ENCODE measurements around the gene SHC1.

Gene SHC1

DNA sequence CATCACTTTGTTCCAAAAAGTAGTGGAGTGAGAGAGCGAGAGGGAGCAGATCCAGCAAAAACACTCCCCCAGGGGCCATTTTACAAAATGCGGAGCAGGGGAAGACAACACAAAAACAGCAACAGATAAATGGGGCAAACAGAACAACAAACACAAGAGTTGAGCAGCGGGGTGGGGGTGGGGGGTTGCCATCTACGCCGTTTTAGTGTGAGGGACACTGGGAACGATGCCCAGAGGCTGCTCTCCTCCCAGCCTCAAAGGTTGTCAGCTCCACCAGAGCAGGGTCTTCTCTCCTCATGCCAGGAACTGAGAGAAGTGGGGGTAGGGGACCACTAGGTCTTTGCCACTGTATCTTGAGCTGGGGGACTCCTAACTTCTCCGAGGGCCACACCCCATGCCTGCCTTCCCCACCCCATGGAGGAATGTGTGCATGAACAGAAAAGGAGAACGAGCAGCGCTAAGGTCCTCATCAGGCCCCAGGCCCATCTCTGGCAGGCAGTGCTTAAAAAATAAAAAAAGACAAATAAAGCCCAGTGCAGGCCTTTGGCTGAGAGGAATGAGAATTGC lies 13.4 kb downstream of the SHC1 start:
- no peak overlapping the region for H4K8ac ChIP-seq (ENCODE audit: low read length)
- H3K79me1 ChIP-seq (replicated peaks; ENCODE audit: low read length, poor library complexity, severe bottlenecking), result peaks cover 48% of the 10 kb centered on the region
- H2BK15ac ChIP-seq (ENCODE audit: low read depth, poor library complexity, severe bottlenecking), result no peak overlapping the region
- no peak overlapping the region for H3K23ac ChIP-seq (ENCODE audit: low read length in 2 of 2)
- no peak overlapping the region for H2BK5ac ChIP-seq (ENCODE audit: low read depth, low read length, poor library complexity, severe bottlenecking)
- peak overlapping the region in 1 of 2 experiments; percentile 90 for H3K4me3 ChIP-seq (ENCODE audit: insufficient read depth in 1 of 2, low read depth in 1 of 2, low read length in 2 of 2)
- no peak for DNase-seq
- no peak overlapping the region for H2BK12ac ChIP-seq (ENCODE audit: low read length in 2 of 2)
- H2AK5ac ChIP-seq (ENCODE audit: low read length, severe bottlenecking), result no peak overlapping the region
- no peak overlapping the region for H3K27ac ChIP-seq (ENCODE audit: low read length, poor library complexity, severe bottlenecking)
- no peak overlapping the region for H3K18ac ChIP-seq (ENCODE audit: low read depth in 1 of 2, low read length in 2 of 2)
- peak overlapping the region; percentile 97 for H3K9ac ChIP-seq (ENCODE audit: low read length)
- H2BK120ac ChIP-seq (ENCODE audit: low read depth, low read length), result no peak overlapping the region
- no peak overlapping the region for H4K91ac ChIP-seq (ENCODE audit: low read length)
- no peak overlapping the region for H3K4ac ChIP-seq (ENCODE audit: low read depth in 1 of 2, low read length in 2 of 2)
- H3K36me3 ChIP-seq (ENCODE audit: control insufficient read depth in 1 of 2, insufficient read depth in 2 of 2, low read depth in 1 of 2, low read length in 2 of 2), result peaks cover 21 to 23% of the 10 kb centered on the region in 2 experiments
- WGBS, result 37% methylated on average over 6 of the region's 9 CpGs
- no peaks in the 10 kb centered on the region for H3K27me3 ChIP-seq (ENCODE audit: control insufficient read depth in 1 of 2, insufficient read depth in 1 of 2, low read length in 2 of 2)
- no peaks in the 10 kb centered on the region for H3K9me3 ChIP-seq (ENCODE audit: control insufficient read depth, low read length)
- no peak overlapping the region for H3K4me2 ChIP-seq (ENCODE audit: low read length, poor library complexity, severe bottlenecking)
- H3K4me1 ChIP-seq (ENCODE audit: control insufficient read depth, insufficient read depth, low read depth, low read length), result peaks cover 27% of the 10 kb centered on the region
- H3K14ac ChIP-seq (ENCODE audit: low read length in 2 of 2), result no peak overlapping the region
- no peak overlapping the region for H2AFZ ChIP-seq (ENCODE audit: low read depth, low read length)

DNA sequence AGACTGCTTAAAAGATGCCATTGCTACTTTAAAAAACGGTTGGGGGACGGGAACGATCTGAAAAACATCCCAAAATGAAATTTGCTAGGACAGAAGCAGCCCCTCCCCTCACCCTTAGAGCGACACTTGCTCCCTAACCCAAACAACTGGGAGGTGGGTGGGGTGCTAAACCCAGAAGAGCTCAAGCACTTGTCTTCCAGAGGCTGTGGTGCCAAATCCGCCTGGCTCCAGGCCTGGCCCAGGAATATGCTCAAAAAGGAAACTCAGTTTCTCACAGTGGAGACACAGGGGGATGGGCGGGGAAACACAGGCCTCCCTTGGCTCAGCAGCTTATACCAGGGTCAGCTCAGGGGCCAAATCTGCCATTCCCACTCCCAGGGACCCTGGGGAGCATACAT lies 14.0 kb downstream of the SHC1 start:
- Histone ChIP-seq H3K36me3 (ENCODE audit: control insufficient read depth in 1 of 2, insufficient read depth in 2 of 2, low read depth in 1 of 2, low read length in 2 of 2) (peaks cover 21 to 24% of the 10 kb centered on the region in 2 experiments), H3K23ac (ENCODE audit: low read length in 2 of 2) (peak overlapping the region in 1 of 2 experiments; percentile 46), H4K91ac (ENCODE audit: low read length) (peak overlapping the region; percentile 31), H2AK5ac (ENCODE audit: low read length, severe bottlenecking) (peak overlapping the region; percentile 55), H2BK12ac (ENCODE audit: low read length in 2 of 2) (no peak overlapping the region), H2BK15ac (ENCODE audit: low read depth, poor library complexity, severe bottlenecking) (no peak overlapping the region), H3K4me3 (ENCODE audit: insufficient read depth in 1 of 2, low read depth in 1 of 2, low read length in 2 of 2) (peak overlapping the region in 1 of 2 experiments; percentile 90), H3K9me3 (ENCODE audit: control insufficient read depth, low read length) (no peaks in the 10 kb centered on the region), H3K4me2 (ENCODE audit: low read length, poor library complexity, severe bottlenecking) (peak overlapping the region; percentile 78), H3K18ac (ENCODE audit: low read depth in 1 of 2, low read length in 2 of 2) (peak overlapping the region in 1 of 2 experiments; percentile 1), H4K8ac (ENCODE audit: low read length) (peak overlapping the region; percentile 88), H3K79me1 (replicated peaks; ENCODE audit: low read length, poor library complexity, severe bottlenecking) (peaks cover 54% of the 10 kb centered on the region), H2AFZ (ENCODE audit: low read depth, low read length) (peak overlapping the region; percentile 20), H3K9ac (ENCODE audit: low read length) (peak overlapping the region; percentile 97), H3K4ac (ENCODE audit: low read depth in 1 of 2, low read length in 2 of 2) (peak overlapping the region in 1 of 2 experiments; percentile 22), H3K27ac (ENCODE audit: low read length, poor library complexity, severe bottlenecking) (peak overlapping the region; percentile 46), H3K14ac (ENCODE audit: low read length in 2 of 2) (no peak overlapping the region), H3K4me1 (ENCODE audit: control insufficient read depth, insufficient read depth, low read depth, low read length) (peaks cover 30% of the 10 kb centered on the region), H2BK120ac (ENCODE audit: low read depth, low read length) (peak overlapping the region; percentile 52), H3K27me3 (ENCODE audit: control insufficient read depth in 1 of 2, insufficient read depth in 1 of 2, low read length in 2 of 2) (no peaks in the 10 kb centered on the region), H2BK5ac (ENCODE audit: low read depth, low read length, poor library complexity, severe bottlenecking) (no peak overlapping the region)
- WGBS, result 19% methylated on average over 6 of the region's 6 CpGs
- peak; percentile 25 for DNase-seq

DNA sequence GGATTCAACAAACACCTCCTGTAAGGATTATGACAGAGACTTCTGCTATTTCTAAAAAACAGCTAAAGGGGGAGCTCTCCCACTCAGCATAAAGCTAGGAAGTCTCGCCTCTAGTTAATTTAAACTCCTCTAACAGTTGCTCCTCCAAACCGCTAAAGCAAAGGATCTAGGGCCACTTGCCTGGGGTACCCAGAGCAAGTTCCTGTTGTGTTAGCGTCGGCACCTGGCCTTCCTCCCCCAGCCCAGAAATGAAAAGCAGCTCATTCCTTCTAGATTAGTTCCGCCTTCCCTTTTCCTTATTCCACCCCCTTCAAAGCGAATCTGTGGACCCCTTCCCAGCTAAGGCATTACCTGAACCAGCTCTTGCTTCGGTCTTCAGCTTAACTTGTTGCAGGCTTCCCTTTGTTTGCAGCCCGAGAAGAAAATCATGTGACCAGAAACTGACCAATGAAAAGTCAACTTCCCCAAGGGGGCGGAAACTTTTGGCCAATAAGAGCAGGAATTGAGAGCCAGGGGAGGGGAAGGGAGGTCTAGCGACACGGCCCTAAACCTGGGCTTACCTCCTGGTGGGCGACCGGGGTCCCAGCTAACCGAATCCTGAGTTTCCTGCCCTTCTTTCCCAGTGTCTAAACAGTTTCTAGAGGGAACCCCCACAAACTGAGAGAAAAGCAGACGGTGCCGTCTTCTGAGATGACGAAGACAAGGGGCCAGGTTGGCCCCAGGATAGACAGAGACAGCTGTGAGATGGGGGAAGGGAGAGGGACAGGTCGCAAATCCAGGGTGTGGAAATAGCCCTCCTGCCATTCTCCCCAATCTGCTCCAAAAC lies 14.6 kb downstream of the SHC1 start, which contains the start of gene PBXIP1:
Gene PBXIP1 (minus strand): TSS at position 382 of the 826 bp plus-strand sequence. CDS start 2,378 bp downstream, outside the sequence.
- Histone ChIP-seq H3K4me2 (ENCODE audit: low read length, poor library complexity, severe bottlenecking) (peak within 1 kb of the TSS; percentile 78), H3K36me3 (ENCODE audit: control insufficient read depth in 1 of 2, insufficient read depth in 2 of 2, low read depth in 1 of 2, low read length in 2 of 2) (peaks cover 25 to 29% of the 10 kb centered on the region in 2 experiments), H3K27me3 (ENCODE audit: control insufficient read depth in 1 of 2, insufficient read depth in 1 of 2, low read length in 2 of 2) (no peaks in the 10 kb centered on the region), H2AFZ (ENCODE audit: low read depth, low read length) (peak within 1 kb of the TSS; percentile 72), H3K4ac (ENCODE audit: low read depth in 1 of 2, low read length in 2 of 2) (peak within 1 kb of the TSS in 1 of 2 experiments; percentile 64), H4K8ac (ENCODE audit: low read length) (peak within 1 kb of the TSS; percentile 88), H3K79me1 (replicated peaks; ENCODE audit: low read length, poor library complexity, severe bottlenecking) (peaks cover 59% of the 10 kb centered on the region), H3K4me3 (ENCODE audit: insufficient read depth in 1 of 2, low read depth in 1 of 2, low read length in 2 of 2) (peak within 1 kb of the TSS; percentile 55 to 90), H3K9me3 (ENCODE audit: control insufficient read depth, low read length) (no peaks in the 10 kb centered on the region), H3K4me1 (ENCODE audit: control insufficient read depth, insufficient read depth, low read depth, low read length) (peaks cover 30% of the 10 kb centered on the region), H4K91ac (ENCODE audit: low read length) (peak within 1 kb of the TSS; percentile 31), H3K18ac (ENCODE audit: low read depth in 1 of 2, low read length in 2 of 2) (peak within 1 kb of the TSS in 1 of 2 experiments; percentile 64), H3K14ac (ENCODE audit: low read length in 2 of 2) (no peak within 1 kb of the TSS), H2BK120ac (ENCODE audit: low read depth, low read length) (peak within 1 kb of the TSS; percentile 52), H2BK15ac (ENCODE audit: low read depth, poor library complexity, severe bottlenecking) (no peak within 1 kb of the TSS), H3K9ac (ENCODE audit: low read length) (peak within 1 kb of the TSS; percentile 97), H3K27ac (ENCODE audit: low read length, poor library complexity, severe bottlenecking) (peak within 1 kb of the TSS; percentile 92), H2AK5ac (ENCODE audit: low read length, severe bottlenecking) (peak within 1 kb of the TSS; percentile 55), H3K23ac (ENCODE audit: low read length in 2 of 2) (peak within 1 kb of the TSS in 1 of 2 experiments; percentile 46), H2BK5ac (ENCODE audit: low read depth, low read length, poor library complexity, severe bottlenecking) (no peak within 1 kb of the TSS), H2BK12ac (ENCODE audit: low read length in 2 of 2) (peak within 1 kb of the TSS; percentile 9 to 58)
- peak; percentile 96 for DNase-seq
- 0% methylated on average over 13 of the region's 18 CpGs for WGBS

All from mesenchymal stem cell (in vitro differentiated cells and primary cell).